Neutrophil (primary cell): ENCODE measurements around the gene HLTF.

Experiments used
- H3K27ac ChIP-seq: fragments of 200-600 bp; sonication (generic); 2 replicates; pipeline ENCODE4 v1.5.1; 2016; ENCODE audit warnings: mild to moderate bottlenecking, moderate library complexity
- H3K27me3 ChIP-seq: fragments of 200-600 bp; sonication (generic); 2 replicates; pipeline ENCODE4 v1.6.0; 2016; ENCODE audit warnings: mild to moderate bottlenecking
- H3K36me3 ChIP-seq: fragments of 200-600 bp; sonication (generic); 2 replicates; pipeline ENCODE4 v1.5.1; 2017
- H3K4me1 ChIP-seq, 2 experiments: fragments of 200-600 bp in 1 of 2; sonication (generic) in 1 of 2; 1 replicate in 1 of 2; 2 replicates in 1 of 2; pipeline versions ENCODE4 v1.5.1 to v1.6.1; 2013 to 2016; ENCODE audit warnings: low read depth in 1 of 2, low read length in 1 of 2, mild to moderate bottlenecking in 1 of 2, moderate library complexity in 1 of 2; ENCODE audit not compliant: control insufficient read depth in 1 of 2, insufficient read depth in 1 of 2
- H3K4me3 ChIP-seq, 2 experiments: fragments of 200-600 bp in 1 of 2; sonication (generic) in 1 of 2; 1 replicate in 1 of 2; 2 replicates in 1 of 2; pipeline ENCODE4 v1.5.1; 2013 to 2016; ENCODE audit warnings: low read depth in 1 of 2, low read length in 1 of 2, mild to moderate bottlenecking in 1 of 2, moderate library complexity in 1 of 2
- H3K9me3 ChIP-seq: fragments of 200-600 bp; sonication (generic); 2 replicates; pipeline ENCODE4 v1.5.1; 2016
- TF ChIP-seq, protein P1 (sequence below): fragments of 200-600 bp; sonication (generic); IDR thresholded peaks from 2 replicates; pipeline ENCODE4 v1.5.1; 2016; ENCODE audit warnings: antibody characterized with exemption

The HLTF gene

DNA sequence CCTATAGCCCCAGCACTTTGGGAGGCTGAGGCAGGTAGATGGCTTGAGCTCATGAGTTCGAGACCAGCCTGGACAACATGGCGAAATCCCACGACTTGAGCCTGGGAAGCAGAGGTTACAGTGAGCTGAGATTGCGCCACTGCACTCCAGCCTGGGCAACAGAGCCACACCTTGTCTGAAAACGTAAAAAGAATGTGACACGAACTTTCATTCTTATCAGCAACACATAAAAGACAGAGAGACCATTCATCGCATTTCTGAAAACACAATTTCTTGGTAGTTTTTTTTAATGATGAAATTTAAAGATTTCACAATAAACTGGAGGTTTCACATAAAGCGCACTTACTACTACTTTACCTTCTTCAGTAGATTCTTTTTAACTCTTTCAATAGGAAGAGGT, 18.4 kb downstream of the HLTF start:
- no peaks in the 10 kb centered on the region for H3K9me3 ChIP-seq
- H3K27me3 ChIP-seq: no peaks in the 10 kb centered on the region
- no peak overlapping the region for H3K27ac ChIP-seq
- H3K36me3 ChIP-seq: no peaks in the 10 kb centered on the region
- TF ChIP-seq, protein P1, sequence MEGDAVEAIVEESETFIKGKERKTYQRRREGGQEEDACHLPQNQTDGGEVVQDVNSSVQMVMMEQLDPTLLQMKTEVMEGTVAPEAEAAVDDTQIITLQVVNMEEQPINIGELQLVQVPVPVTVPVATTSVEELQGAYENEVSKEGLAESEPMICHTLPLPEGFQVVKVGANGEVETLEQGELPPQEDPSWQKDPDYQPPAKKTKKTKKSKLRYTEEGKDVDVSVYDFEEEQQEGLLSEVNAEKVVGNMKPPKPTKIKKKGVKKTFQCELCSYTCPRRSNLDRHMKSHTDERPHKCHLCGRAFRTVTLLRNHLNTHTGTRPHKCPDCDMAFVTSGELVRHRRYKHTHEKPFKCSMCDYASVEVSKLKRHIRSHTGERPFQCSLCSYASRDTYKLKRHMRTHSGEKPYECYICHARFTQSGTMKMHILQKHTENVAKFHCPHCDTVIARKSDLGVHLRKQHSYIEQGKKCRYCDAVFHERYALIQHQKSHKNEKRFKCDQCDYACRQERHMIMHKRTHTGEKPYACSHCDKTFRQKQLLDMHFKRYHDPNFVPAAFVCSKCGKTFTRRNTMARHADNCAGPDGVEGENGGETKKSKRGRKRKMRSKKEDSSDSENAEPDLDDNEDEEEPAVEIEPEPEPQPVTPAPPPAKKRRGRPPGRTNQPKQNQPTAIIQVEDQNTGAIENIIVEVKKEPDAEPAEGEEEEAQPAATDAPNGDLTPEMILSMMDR: no peak
- H3K4me3 ChIP-seq: no peak overlapping the region
- no peaks in the 10 kb centered on the region for H3K4me1 ChIP-seq

GRCh38 chr3:149061776-149062175, 24.6 kb downstream of the HLTF start:
- peaks cover 4 to 7% of the 10 kb centered on the region in 2 experiments for H3K4me1 ChIP-seq
- no peak overlapping the region for H3K27ac ChIP-seq
- no peaks in the 10 kb centered on the region for H3K9me3 ChIP-seq
- TF ChIP-seq, protein P1: no peak
- no peak overlapping the region for H3K4me3 ChIP-seq
- H3K36me3 ChIP-seq: no peaks in the 10 kb centered on the region
- no peaks in the 10 kb centered on the region for H3K27me3 ChIP-seq

DNA sequence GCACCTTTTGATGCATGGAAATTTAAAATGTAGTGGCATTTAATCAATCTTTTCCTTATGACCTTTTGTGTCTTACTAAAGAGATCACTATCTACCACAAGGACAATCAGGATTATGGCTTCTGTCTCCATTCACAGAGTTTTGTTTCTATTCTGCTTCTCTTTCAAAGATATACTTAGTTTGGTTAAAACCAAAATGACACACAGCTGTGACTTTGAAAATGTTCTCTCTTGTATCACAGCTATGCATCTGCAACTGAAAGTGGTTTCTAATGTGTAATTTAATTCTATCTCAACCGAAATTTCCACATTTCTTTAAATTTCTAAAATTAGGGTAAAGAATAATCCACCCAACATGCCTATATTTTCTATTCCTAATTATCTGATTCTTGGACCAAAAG, 27.7 kb downstream of the HLTF start:
- Histone ChIP-seq H3K27ac (no peak overlapping the region), H3K36me3 (no peaks in the 10 kb centered on the region), H3K4me1 (peaks cover 4 to 7% of the 10 kb centered on the region in 2 experiments), H3K9me3 (no peaks in the 10 kb centered on the region), H3K4me3 (no peak overlapping the region), H3K27me3 (no peaks in the 10 kb centered on the region)
- TF ChIP-seq, protein P1: no peak

DNA sequence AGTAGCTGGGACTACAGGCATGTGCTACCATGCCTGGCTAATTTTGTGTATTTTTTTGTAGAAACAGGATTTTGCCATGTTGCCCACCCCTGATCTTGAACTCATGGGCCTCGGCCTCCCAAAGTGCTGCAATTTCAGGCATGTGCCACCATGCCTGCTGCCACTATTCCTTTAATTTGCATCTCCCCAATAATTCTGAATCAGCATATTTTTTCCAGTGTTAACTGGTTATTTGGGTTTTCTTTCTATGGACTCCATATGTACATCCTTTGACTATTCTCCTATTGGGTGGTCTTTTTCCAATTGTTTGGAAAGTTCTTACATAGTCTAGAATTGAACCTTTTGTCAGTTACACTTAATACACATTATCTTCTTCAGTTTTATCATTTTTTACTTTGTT, 28.1 kb downstream of the HLTF start:
- Histone ChIP-seq H3K36me3 (no peaks in the 10 kb centered on the region), H3K4me1 (peaks cover 4 to 7% of the 10 kb centered on the region in 2 experiments), H3K9me3 (no peaks in the 10 kb centered on the region), H3K4me3 (no peak overlapping the region), H3K27ac (no peak overlapping the region), H3K27me3 (no peaks in the 10 kb centered on the region)
- TF ChIP-seq, protein P1: no peak

- Histone ChIP-seq H3K9me3 (no peaks in the 10 kb centered on the region), H3K4me3 (no peak overlapping the region), H3K27me3 (no peaks in the 10 kb centered on the region), H3K4me1 (no peaks in the 10 kb centered on the region), H3K27ac (no peak overlapping the region), H3K36me3 (no peaks in the 10 kb centered on the region)
- TF ChIP-seq, protein P1: no peak
These were observed 30.8 kb downstream of the HLTF start for GRCh38 chr3:149055575-149055974.
